ENCODE measurements around the gene C22orf15. TPM values are rescaled to one million over a fixed set of nuclear protein-coding genes. Genes with fewer than 3 reads are reported as not detected.
A peak's percentile ranks its signal among the peaks of the same experiment; 100 is the strongest.

Gene C22orf15
- total and polyA plus RNA-seq, 10 donors, result 0.29 to 1.4 (median 0.73) TPM; not detected in 3

DNA sequence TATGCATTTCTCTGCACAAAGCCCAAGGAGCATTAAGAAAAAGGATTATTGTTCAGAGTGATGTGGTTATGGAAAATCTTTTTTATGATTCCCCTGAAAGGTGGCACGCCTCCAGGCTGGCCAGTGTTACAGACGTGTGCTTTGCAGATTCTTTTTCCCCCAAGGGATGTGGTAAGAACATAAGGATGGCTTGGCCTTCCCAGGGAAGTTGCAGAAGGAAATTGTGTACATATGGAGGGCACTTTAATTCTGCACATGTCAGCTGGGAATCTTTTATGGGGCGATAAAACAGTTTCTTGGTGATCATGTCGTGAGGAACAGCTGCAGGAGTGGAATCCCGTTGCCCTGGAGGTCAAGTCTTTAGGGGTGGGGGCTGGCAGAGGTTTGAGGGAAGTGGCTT is 33.7 kb downstream of the C22orf15 start:
- no peak overlapping the region for H3K27ac ChIP-seq
- H3K4me3 ChIP-seq, result no peak overlapping the region
- no peak for DNase-seq
- no peaks in the 10 kb centered on the region for H3K27me3 ChIP-seq (replicated peaks in 1 of 7)
- peaks cover 0 to 100% (median 76%) of the 10 kb centered on the region in 6 donors for H3K36me3 ChIP-seq
- intact Hi-C loops (cut with DNase I; ENCODE audit: low total_unique reads), result no loop called here
- H3K4me1 ChIP-seq, result peaks cover 0 to 47% (median 22%) of the 10 kb centered on the region in 6 donors
- TF ChIP-seq, protein P1, sequence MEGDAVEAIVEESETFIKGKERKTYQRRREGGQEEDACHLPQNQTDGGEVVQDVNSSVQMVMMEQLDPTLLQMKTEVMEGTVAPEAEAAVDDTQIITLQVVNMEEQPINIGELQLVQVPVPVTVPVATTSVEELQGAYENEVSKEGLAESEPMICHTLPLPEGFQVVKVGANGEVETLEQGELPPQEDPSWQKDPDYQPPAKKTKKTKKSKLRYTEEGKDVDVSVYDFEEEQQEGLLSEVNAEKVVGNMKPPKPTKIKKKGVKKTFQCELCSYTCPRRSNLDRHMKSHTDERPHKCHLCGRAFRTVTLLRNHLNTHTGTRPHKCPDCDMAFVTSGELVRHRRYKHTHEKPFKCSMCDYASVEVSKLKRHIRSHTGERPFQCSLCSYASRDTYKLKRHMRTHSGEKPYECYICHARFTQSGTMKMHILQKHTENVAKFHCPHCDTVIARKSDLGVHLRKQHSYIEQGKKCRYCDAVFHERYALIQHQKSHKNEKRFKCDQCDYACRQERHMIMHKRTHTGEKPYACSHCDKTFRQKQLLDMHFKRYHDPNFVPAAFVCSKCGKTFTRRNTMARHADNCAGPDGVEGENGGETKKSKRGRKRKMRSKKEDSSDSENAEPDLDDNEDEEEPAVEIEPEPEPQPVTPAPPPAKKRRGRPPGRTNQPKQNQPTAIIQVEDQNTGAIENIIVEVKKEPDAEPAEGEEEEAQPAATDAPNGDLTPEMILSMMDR (IDR thresholded peaks at IDR 0.05 in 8 of 11, conservative IDR thresholded peaks at IDR 0.05 in 3 of 11), result no peak
- TF ChIP-seq POLR2A (IDR thresholded peaks at IDR 0.05) (no peak), POLR2AphosphoS5 (IDR thresholded peaks at IDR 0.05) (no peak)
- WGBS, 5 donors, result 74 to 86% (median 79%) methylated on average over 5 of the region's 5 CpGs
- H3K9me3 ChIP-seq, result no peaks in the 10 kb centered on the region

DNA sequence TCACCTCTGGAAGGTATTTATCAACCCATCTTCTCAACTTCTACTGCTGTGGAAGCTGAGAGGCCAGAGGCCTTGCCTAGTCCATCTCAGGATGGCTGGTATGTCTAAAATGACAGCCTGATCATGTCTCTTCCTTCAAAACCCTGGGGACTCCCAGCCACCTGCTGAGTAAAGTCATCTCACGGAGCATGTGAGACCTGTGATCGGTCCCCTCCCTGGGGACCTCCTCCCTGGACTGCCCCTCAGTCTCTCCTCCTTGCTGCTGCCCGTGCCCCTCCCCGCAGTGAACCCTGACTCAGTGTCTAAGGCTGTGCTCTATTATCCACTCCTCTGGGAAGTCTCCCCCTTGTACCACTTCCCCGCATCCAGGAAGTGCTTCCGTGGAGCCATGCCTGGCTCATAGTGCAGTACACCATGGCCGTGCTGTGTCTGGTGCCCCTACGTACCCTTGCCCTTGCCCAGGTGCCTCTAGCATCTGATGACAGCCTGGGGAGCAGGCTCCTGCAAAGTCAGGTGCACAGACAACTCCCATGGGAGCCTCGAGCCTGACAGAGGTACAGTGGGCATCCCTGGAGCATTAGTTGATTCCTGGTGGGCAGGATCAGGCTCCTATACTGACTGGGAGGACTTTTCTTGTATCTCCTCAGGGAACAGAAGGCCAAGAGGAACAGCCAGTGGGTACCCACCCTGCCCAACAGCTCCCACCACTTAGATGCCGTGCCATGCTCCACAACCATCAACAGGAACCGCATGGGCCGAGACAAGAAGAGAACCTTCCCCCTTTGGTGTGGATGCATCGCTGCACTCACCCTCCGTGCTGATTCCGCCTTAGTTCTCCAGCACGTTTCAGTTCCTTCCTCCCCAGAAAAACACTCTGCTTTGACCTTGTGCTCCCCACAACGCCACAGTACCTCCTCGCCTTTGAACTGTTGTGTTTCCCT is 37.8 kb downstream of the C22orf15 start:
- 66 to 79% (median 71%) methylated on average over 18 of the region's 18 CpGs for WGBS, 5 donors
- peak overlapping the region; percentile 39 to 85 (median 70) for H3K27ac ChIP-seq
- H3K4me3 ChIP-seq, result peak overlapping the region in 1 of 8 donors; percentile 35
- peak; percentile 86 for DNase-seq
- H3K36me3 ChIP-seq, result peaks cover 0 to 100% (median 79%) of the 10 kb centered on the region in 6 donors
- TF ChIP-seq POLR2AphosphoS5 (IDR thresholded peaks at IDR 0.05) (peak; percentile 31 to 69 (median 61)), POLR2A (IDR thresholded peaks at IDR 0.05) (no peak)
- TF ChIP-seq, protein P1 (IDR thresholded peaks at IDR 0.05 in 8 of 11, conservative IDR thresholded peaks at IDR 0.05 in 3 of 11), result no peak
- H3K27me3 ChIP-seq (replicated peaks in 1 of 7), result no peaks in the 10 kb centered on the region
- no peaks in the 10 kb centered on the region for H3K9me3 ChIP-seq
- peaks cover 0 to 67% (median 45%) of the 10 kb centered on the region in 6 donors for H3K4me1 ChIP-seq
- intact Hi-C loops (cut with DNase I; ENCODE audit: low total_unique reads), result no loop called here

GRCh38 chr22:23801238-23801821 is 38.5 kb downstream of the C22orf15 start:
- H3K27me3 ChIP-seq (replicated peaks in 1 of 7), result no peaks in the 10 kb centered on the region
- no peak overlapping the region for H3K4me3 ChIP-seq
- peaks cover 0 to 100% (median 75%) of the 10 kb centered on the region in 6 donors for H3K36me3 ChIP-seq
- peak overlapping the region; percentile 39 to 85 (median 70) for H3K27ac ChIP-seq
- no peak for DNase-seq
- peaks cover 4 to 75% (median 48%) of the 10 kb centered on the region in 6 donors for H3K4me1 ChIP-seq
- 79 to 85% (median 80%) methylated on average over 9 to 11 of the region's 11 CpGs for WGBS, 5 donors
- no peaks in the 10 kb centered on the region for H3K9me3 ChIP-seq
- TF ChIP-seq POLR2A (IDR thresholded peaks at IDR 0.05), result no peak
- TF ChIP-seq POLR2AphosphoS5 (IDR thresholded peaks at IDR 0.05), result peak in 1 of 3 donors; percentile 3
- intact Hi-C loops (cut with DNase I; ENCODE audit: low total_unique reads), result no loop called here

DNA sequence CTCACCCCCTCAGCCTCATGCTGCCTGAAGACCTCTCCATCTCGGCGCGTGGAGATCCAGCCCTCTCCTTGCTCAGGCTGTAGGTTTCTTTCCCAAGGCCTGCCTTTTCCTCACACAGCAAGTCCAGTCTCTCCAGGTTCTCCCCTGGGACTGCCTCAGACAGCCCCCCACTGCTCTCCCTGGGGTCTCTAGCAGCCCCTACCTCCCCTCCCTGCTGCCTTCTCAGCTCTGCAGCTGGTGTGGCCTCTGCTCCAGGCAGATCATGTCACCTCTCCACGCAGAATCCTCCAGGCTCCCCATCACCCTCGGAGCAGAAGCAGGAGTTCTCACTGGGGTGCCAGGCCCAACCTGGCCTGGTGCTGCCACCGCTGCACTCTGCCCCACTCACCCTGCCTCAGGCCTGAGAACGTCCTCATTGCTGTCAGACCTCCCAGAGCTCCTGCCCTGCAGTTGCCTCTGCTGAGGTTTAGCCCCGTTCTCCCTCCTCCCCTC is 39.1 kb downstream of the C22orf15 start:
- intact Hi-C loops (cut with DNase I; ENCODE audit: low total_unique reads), result no loop called here
- no peak for DNase-seq
- WGBS, 5 donors, result 89 to 97% (median 93%) methylated on average over 8 of the region's 8 CpGs
- H3K4me3 ChIP-seq, result no peak overlapping the region
- H3K9me3 ChIP-seq, result no peaks in the 10 kb centered on the region
- H3K27ac ChIP-seq, result peak overlapping the region in 7 of 8 donors; percentile 43 to 85 (median 73)
- H3K36me3 ChIP-seq, result peaks cover 0 to 100% (median 74%) of the 10 kb centered on the region in 6 donors
- H3K27me3 ChIP-seq (replicated peaks in 1 of 7), result no peaks in the 10 kb centered on the region
- TF ChIP-seq POLR2AphosphoS5 (IDR thresholded peaks at IDR 0.05) (peak in 1 of 3 donors; percentile 44), POLR2A (IDR thresholded peaks at IDR 0.05) (no peak)
- peaks cover 5 to 80% (median 48%) of the 10 kb centered on the region in 6 donors for H3K4me1 ChIP-seq
